Occipital lobe (tissue), 2 donors: ENCODE measurements around the gene SDR42E2. TPM values are rescaled to one million over a fixed set of nuclear protein-coding genes. Genes with fewer than 3 reads are reported as not detected.
"Not testable (repeated sequence)": the region's sequence is repeated elsewhere in the genome, so short reads cannot be mapped to it uniquely, and the experiment has no call there.

Source experiments
- DNase-seq: peaks from one replicate; lab custom pipeline; 2025; lab: John Stamatoyannopoulos, UW
- total RNA-seq: library from RNA; depleted of rRNA; stranded (reverse); fragments of >200 nt; gene quantifications from one replicate; pipeline ENCODE4 v1.2.3, GENCODE V29; 2014

SDR42E2 gene
- total RNA-seq, 1 donor from 2014 or later, result not detected

DNA sequence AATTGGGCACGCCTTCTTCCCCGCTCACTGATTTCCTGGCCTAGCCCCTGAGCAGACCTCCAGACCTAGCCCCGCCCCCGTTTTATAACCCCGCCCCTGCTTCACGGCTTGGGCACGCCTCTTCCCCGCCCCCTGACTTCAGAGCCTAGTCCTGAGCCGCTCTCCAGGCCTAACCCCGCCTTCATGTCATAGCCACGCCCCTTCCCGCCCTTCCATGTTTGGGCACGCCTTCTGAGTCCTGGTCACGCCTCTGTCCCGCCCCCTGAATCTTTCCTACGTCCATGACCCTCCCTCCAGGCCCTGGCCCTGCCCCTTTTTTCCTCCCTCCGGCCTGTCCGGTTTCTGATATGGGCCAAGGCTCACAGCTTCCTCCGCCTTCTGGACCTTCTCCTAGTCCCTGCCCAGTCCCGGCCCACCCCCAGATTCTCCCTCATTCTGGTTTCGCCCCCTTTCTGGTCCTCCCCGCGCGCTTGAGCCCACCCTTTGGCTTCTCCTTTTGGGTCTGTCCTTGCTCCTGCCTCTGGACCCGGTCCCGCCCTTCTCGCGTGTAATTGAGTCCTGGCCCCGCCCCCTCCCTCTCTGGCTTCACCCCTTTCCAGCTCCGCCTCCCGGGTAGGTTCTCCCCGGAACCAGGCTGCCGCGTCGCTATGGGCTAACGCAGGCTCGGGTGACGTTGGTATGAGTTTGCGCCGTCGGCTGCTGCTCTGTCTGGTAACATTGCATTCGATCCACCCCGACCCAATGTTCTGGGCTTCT lies 28.6 kb downstream of the SDR42E2 start:
- DNase-seq, result peak; percentile 100

DNA sequence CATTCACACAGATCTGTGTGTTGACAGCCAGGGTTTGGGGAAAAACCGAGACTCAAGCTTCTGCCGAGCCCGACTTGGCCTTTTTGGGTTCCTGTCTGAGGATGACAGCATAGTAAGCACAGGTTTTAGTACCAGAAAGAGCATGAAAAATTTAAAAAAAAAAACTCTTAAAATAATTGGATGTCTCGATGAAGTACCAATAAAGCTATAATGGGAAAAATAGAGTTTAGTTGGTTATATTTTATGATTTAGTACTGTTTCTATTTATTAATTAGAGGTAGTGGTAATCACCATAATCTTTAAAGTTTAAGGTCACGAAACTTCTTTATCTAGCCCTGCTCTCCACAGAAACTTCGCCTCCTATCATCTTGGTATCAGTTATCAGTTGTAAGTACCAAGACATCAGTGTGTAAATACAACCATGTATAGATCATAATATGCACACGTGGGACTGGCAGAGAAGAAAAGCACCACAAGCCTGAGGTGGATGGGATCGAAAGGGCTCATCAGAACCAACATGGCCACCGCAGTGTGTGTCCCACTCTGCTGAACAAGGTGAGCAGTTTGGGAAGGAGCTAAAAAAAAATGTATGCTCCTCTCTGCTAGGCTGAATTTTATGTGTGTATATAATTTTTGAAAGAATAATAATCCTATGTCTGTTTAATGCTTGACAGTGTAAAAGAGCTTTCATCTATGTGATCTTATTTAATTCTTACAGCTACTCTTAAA lies 29.4 kb downstream of the SDR42E2 start:
- DNase-seq, result no peak

DNA sequence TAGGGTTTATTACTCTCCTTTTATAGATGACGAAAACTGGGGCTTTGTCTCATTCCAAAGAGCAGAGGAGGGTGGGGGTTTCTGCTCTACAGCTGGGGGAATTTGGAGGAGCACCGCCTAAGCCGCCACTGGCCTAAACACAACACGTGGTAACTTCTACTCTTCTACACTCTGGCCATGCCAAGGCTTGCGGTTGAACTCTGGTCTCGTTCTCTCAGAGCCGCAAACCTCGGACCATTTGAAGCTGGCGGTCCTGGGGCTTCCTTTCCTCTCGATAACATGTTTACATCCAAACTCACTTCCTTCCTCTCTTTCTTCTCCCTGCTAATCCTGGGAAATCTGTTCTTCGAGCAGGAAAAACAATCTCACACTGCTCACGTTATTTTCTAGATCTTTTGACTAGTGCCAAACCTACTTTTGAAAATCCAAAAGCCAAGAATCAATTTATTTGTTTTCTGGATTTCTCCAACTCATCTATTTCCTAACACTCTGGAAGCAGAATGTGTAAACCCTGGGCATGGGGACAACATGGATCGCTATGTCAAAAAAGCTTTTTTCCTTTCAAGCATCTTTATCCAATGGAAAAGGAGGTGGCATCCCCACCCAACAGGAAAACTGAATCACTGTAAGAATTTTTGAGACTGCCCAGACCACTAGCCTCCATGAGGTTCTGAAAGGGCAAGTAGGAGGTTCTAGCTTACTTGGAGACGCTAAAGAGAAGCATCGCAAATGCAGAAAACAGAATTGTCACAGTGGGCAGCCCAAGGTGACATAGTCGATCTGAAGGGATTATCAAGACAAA lies 30.2 kb downstream of the SDR42E2 start:
- DNase-seq, result peak; percentile 11

DNA sequence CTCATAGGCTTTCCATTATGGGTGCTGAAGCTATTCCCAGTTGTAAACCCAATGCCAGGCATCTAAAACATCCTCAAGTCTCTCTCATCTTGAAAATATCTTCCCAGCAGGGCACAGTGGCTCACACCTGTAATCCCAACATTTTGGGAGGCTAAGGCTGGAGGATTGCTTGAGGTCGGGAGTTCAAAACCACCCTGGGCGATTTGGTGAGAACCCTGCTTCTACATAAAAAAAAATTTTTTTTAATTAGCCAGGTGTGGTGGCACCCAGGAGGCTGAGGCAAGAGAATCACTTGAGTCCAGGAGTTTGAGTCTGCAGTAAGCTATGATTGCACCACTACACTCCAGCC lies 30.7 kb downstream of the SDR42E2 start:
- no peak for DNase-seq

GRCh38 chr16:22194707-22195444 lies 32.6 kb downstream of the SDR42E2 start:
- no peak for DNase-seq

GRCh38 chr16:22195445-22195694 lies 33.1 kb downstream of the SDR42E2 start:
- DNase-seq, result no peak

- DNase-seq, result peak; percentile 75
Observed at GRCh38 chr16:22195695-22196558, 33.6 kb downstream of the SDR42E2 start.

- not testable (repeated sequence) for DNase-seq
Observed at GRCh38 chr16:22196559-22197168, 34.4 kb downstream of the SDR42E2 start.

DNA sequence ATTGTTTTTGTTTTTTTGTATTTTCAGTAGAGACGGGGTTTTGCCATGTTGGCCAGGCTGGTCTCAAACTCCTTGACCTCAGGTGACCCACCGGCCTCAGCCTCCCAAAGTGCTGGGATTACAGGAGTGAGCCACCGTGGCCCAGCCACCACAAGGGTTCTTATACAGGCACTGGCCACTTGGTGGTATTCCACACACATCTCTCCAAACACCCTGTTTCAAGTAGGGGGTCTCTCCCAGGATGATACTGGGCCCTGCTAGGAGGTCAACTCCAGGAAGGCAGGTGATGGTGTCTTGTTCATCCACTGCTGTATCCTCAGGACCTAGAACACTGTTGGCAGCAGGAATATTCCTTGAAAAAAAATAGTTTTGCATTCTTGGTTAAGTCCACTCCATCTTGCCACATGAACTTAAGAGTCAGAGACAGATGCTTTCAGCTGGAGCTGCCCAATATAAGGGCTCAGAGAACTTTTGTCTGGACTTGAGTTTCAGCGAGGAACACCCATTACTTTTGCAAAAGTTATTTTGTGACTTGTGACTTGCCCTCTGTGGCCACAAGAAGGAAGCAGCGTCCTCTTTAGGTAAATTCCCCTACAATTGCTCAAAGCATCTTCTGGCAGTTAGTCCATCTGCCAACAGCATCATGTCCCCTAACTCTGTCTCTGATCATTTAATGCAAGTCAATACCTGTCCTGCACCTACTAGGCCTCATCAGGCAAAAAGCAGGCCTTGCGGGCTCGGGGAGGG lies 36.4 kb downstream of the SDR42E2 start:
- no peak for DNase-seq

- DNase-seq, result no peak
Observed at GRCh38 chr16:22202261-22202637, 39.9 kb downstream of the SDR42E2 start.

- no peak for DNase-seq
Observed at GRCh38 chr16:22203091-22203490, 40.8 kb downstream of the SDR42E2 start.

- DNase-seq, result no peak
Observed at GRCh38 chr16:22204091-22204655, 41.9 kb downstream of the SDR42E2 start.

DNA sequence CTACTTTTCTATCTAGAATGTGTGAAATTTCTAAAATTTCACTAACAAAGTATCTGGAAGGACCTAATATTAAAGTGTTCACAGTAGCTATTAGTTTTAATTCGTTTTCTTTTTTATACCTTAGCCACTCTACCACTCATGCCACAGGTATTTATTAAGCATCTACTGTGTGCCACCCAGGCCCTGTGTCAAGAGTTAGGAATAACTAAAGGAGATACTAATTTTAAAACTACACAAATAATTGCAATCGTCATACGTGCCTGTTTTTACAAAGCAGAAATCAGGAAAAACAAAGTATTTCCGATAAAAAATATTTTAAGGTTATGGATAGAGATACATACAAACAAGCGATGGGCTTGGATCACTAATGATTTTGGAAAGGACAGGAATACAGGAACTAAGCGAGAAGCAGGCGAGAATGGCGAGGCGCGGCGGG lies 43.3 kb downstream of the SDR42E2 start:
- DNase-seq, result no peak

- peak; percentile 84 for DNase-seq
Observed at GRCh38 chr16:22206013-22206841, 43.9 kb downstream of the SDR42E2 start, which contains the start of gene EEF2K. TSS of gene EEF2K (plus strand) at chr16:22206278. CDS start at chr16:22225730, 19,452 bp downstream.

- DNase-seq, result peak; percentile 57
Observed at GRCh38 chr16:22206842-22207714, 44.8 kb downstream of the SDR42E2 start.

DNA sequence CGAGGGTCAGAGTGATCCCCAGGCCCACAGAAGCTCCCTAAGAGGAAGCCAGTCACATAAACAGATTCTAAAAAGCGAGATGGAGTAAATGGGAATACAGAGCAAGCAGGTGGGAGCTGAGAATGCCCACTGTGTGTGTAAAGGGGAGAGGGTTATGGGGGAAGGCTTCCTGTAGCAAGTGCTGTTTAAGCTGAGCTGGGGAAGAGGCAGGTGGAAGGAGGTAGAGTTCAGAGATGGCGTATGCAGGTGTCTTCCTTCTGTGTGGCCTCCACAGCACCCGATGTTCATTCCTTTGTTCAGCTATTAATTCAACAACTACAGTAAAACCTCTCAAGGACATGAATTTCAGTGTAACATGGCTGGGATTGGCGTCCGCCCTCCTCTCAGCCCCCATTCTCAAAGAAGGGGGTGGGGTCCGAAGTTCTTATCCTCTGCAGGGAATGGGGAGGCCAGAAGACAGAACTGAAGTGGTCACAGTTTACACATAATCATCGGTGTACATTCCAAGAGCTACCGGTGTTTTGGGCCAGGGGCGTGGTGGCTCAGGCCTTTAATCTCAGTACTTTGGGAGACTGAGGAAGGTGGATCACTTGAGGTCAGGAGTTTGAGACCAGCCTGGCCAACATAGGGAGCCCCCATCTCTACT lies 45.5 kb downstream of the SDR42E2 start:
- no peak for DNase-seq

GRCh38 chr16:22210285-22210684 lies 48.0 kb downstream of the SDR42E2 start:
- DNase-seq, result no peak
